ENCODE data around the gene KLHDC7B.

DNA sequence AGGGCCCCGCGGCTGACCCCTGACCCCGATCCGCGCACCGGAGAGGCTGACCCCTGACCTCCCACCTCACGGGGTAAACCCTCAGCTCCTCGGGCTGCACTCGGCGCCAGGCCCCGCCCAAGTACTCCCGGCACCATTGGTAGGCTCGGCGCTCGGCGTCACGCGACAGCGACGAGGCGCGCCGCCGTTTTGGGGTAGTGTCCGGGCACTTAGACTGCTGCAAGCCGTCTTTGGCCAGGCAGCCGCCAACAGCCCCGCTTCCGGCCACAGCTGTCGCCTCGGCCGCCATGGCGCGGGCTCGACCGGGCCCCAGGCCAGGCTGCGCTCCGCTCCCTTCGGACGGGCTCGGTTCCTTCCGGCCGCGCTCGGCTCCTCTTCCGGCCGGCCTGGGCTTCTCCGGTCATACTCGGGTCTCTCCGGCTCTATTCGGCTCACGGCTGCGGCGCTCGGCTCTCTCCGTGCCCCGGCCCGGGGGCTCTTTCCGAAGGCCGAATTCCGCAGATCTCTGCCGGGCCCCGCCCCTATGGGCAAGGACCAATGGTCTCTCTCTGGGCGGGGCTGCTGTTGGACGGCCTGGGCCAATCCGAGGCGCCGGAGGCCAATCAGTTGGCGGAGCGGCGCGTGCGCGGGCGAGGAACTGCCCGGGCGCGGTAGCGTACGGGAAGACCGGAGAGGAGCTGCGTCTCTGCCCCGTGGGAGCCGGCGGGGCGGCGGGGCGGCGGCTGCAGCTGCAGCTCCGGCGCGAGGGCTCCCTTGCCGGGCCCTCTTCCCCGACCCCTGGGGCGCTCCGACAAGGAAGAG is 37.0 kb downstream of the KLHDC7B start, which contains the start of gene CHKB:
- TF ChIP-seq, protein P1, sequence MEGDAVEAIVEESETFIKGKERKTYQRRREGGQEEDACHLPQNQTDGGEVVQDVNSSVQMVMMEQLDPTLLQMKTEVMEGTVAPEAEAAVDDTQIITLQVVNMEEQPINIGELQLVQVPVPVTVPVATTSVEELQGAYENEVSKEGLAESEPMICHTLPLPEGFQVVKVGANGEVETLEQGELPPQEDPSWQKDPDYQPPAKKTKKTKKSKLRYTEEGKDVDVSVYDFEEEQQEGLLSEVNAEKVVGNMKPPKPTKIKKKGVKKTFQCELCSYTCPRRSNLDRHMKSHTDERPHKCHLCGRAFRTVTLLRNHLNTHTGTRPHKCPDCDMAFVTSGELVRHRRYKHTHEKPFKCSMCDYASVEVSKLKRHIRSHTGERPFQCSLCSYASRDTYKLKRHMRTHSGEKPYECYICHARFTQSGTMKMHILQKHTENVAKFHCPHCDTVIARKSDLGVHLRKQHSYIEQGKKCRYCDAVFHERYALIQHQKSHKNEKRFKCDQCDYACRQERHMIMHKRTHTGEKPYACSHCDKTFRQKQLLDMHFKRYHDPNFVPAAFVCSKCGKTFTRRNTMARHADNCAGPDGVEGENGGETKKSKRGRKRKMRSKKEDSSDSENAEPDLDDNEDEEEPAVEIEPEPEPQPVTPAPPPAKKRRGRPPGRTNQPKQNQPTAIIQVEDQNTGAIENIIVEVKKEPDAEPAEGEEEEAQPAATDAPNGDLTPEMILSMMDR (IDR thresholded peaks at IDR 0.05): no peak
- TF ChIP-seq POLR2A (IDR thresholded peaks at IDR 0.05) (peak; percentile 78), EP300 (IDR thresholded peaks at IDR 0.05) (no peak)
